CD8-positive, alpha-beta memory T cell (primary cell): ENCODE measurements around the gene NKX2-8. TPM values are rescaled to one million over a fixed set of nuclear protein-coding genes. Genes with fewer than 3 reads are reported as not detected.

Experiments used
- CTCF ChIA-PET: fragments of 350-600 bp; sonication (Branson Sonifier 250); formaldehyde crosslinking; loops from one replicate; lab custom pipeline; 2021; ENCODE audit warnings: antibody characterized with exemption; lab: Charles Lee
- POLR2A ChIA-PET: fragments of 350-600 bp; sonication (Branson Sonifier 250); formaldehyde crosslinking; loops from one replicate; lab custom pipeline; 2021; ENCODE audit warnings: antibody characterized with exemption; lab: Charles Lee
- DNase-seq, 5 donors: peaks; one replicate each; pipeline versions ENCODE4 v3.0.0 to v3.0.0-alpha.2; 2020 to 2022; ENCODE audit warnings: mixed read lengths in 1 of 5
- H3K27ac ChIP-seq: one replicate; pipeline ENCODE4 v1.7.0; 2013; ENCODE audit warnings: low read depth, mild to moderate bottlenecking, low read length, moderate library complexity
- H3K27me3 ChIP-seq: 2 replicates; pipeline ENCODE4 v1.7.0; 2013; ENCODE audit warnings: low read length, mild to moderate bottlenecking; ENCODE audit not compliant: insufficient read depth, poor library complexity, severe bottlenecking
- H3K36me3 ChIP-seq: 2 replicates; pipeline ENCODE4 v1.7.0; 2013; ENCODE audit warnings: mild to moderate bottlenecking, low read length, moderate library complexity; ENCODE audit not compliant: insufficient read depth
- H3K4me1 ChIP-seq: 2 replicates; pipeline ENCODE4 v1.7.0; 2013; ENCODE audit warnings: mild to moderate bottlenecking, low read length, moderate library complexity; ENCODE audit not compliant: insufficient read depth
- H3K4me3 ChIP-seq: 2 replicates; pipeline ENCODE4 v1.7.0; 2013; ENCODE audit warnings: mild to moderate bottlenecking, low read length
- H3K9me3 ChIP-seq: 2 replicates; pipeline ENCODE4 v1.7.0; 2013; ENCODE audit warnings: mild to moderate bottlenecking, low read length
- H3K27ac Mint-ChIP-seq, 8 donors: one replicate each; pipeline ENCODE4 v1.8.0; 2020 to 2021; ENCODE audit warnings: mixed read lengths in 8 of 8, mild to moderate bottlenecking in 6 of 8, inconsistent platforms in 3 of 8, moderate library complexity in 3 of 8
- H3K27me3 Mint-ChIP-seq, 2 donors: one replicate each; pipeline ENCODE4 v1.8.0; 2020 to 2021; ENCODE audit warnings: mixed read lengths in 2 of 2, mild to moderate bottlenecking in 1 of 2, moderate library complexity in 1 of 2
- H3K36me3 Mint-ChIP-seq, 3 donors: one replicate each; pipeline ENCODE4 v1.8.0; 2020 to 2021; ENCODE audit warnings: mixed read lengths in 3 of 3, inconsistent platforms in 1 of 3, mild to moderate bottlenecking in 1 of 3
- H3K4me1 Mint-ChIP-seq, 3 donors: one replicate each; pipeline ENCODE4 v1.8.0; 2020 to 2021; ENCODE audit warnings: mixed read lengths in 3 of 3, inconsistent platforms in 1 of 3, mild to moderate bottlenecking in 1 of 3
- H3K4me3 Mint-ChIP-seq, 7 donors: one replicate each; pipeline ENCODE4 v1.8.0; 2020 to 2021; ENCODE audit warnings: mixed read lengths in 7 of 7, mild to moderate bottlenecking in 6 of 7, moderate library complexity in 4 of 7, inconsistent platforms in 2 of 7
- H3K9me3 Mint-ChIP-seq, 5 donors: one replicate each; pipeline ENCODE4 v1.8.0; 2020 to 2022; ENCODE audit warnings: mixed read lengths in 5 of 5, mild to moderate bottlenecking in 3 of 5, moderate library complexity in 2 of 5, inconsistent platforms in 1 of 5
- polyA plus RNA-seq: library from polyadenylated mRNA; unstranded; fragments of 300-500 nt; fragmentation: Illumina TruSeq; gene quantifications from one replicate; pipeline ENCODE4 v1.2.3, GENCODE V29; 2021
- total RNA-seq, 2 experiments: library from RNA; stranded (reverse); gene quantifications; one replicate each; pipeline ENCODE4 v1.2.3, GENCODE V29; 2021

Gene NKX2-8
- total RNA-seq: not detected
- not detected for polyA plus RNA-seq

GRCh38 chr14:36582011-36582873 is at the start of gene NKX2-8:
Gene NKX2-8 (minus strand): TSS chr14:36582614. CDS start chr14:36582389, 225 bp downstream.
- Histone ChIP-seq H3K4me3 (no peak within 1 kb of the TSS), H3K9me3 (no peaks in the 10 kb centered on the region), H3K36me3 (no peaks in the 10 kb centered on the region), H3K27me3 (peaks cover 7% of the 10 kb centered on the region), H3K4me1 (no peaks in the 10 kb centered on the region), H3K27ac (no peak within 1 kb of the TSS)
- Mint-ChIP-seq H3K27me3 (peaks cover 34 to 57% of the 10 kb centered on the region in 2 donors), H3K27ac (no peak within 1 kb of the TSS), H3K9me3 (peaks cover 0 to 8% (median 0%) of the 10 kb centered on the region in 5 donors), H3K4me1 (no peaks in the 10 kb centered on the region), H3K36me3 (no peaks in the 10 kb centered on the region), H3K4me3 (no peak within 1 kb of the TSS)
- no peak for DNase-seq
- POLR2A ChIA-PET: no interaction called here
- CTCF ChIA-PET: no interaction called here

DNA sequence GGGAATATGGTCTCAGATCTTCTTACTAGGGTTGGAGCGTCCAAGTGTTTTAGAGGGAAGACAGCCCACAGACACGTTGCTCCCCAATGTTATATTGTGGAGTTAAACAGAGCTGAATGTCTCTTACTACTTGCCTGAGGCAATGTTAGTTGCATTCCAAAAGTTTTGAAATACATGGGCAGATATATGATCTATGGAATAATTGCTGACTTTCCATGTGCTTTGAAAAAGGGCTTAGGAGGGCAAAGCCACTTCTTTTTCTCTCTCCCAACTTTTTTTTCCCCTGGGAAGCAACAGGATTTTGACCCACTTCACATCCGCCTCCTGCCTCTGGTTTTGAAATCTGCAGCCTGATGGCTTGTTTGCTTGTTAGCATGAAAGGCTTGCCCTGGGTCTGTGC is 45.6 kb upstream of the NKX2-8 start:
- no peaks in the 10 kb centered on the region for H3K36me3 Mint-ChIP-seq
- H3K27ac Mint-ChIP-seq: no peak overlapping the region
- ChIA-PET POLR2A (no interaction called here), CTCF (no interaction called here)
- H3K4me1 ChIP-seq: no peaks in the 10 kb centered on the region
- H3K27me3 Mint-ChIP-seq: peaks cover 5 to 17% of the 10 kb centered on the region in 2 donors
- H3K36me3 ChIP-seq: no peaks in the 10 kb centered on the region
- no peak overlapping the region for H3K27ac ChIP-seq
- no peaks in the 10 kb centered on the region for H3K4me1 Mint-ChIP-seq
- no peaks in the 10 kb centered on the region for H3K9me3 ChIP-seq
- H3K4me3 Mint-ChIP-seq: no peak overlapping the region
- DNase-seq: no peak
- H3K27me3 ChIP-seq: no peaks in the 10 kb centered on the region
- H3K9me3 Mint-ChIP-seq: peaks cover 0 to 6% (median 0%) of the 10 kb centered on the region in 5 donors
- no peak overlapping the region for H3K4me3 ChIP-seq

- Histone ChIP-seq H3K4me3 (no peak overlapping the region), H3K9me3 (no peaks in the 10 kb centered on the region), H3K36me3 (no peaks in the 10 kb centered on the region), H3K27ac (no peak overlapping the region), H3K4me1 (no peaks in the 10 kb centered on the region), H3K27me3 (no peaks in the 10 kb centered on the region)
- Mint-ChIP-seq H3K27me3 (peaks cover 5 to 17% of the 10 kb centered on the region in 2 donors), H3K36me3 (no peaks in the 10 kb centered on the region), H3K9me3 (peaks cover 0 to 11% (median 2%) of the 10 kb centered on the region in 5 donors), H3K27ac (no peak overlapping the region), H3K4me1 (no peaks in the 10 kb centered on the region), H3K4me3 (no peak overlapping the region)
- CTCF ChIA-PET: no interaction called here
- DNase-seq: no peak
- POLR2A ChIA-PET: no interaction called here
These were observed 43.7 kb upstream of the NKX2-8 start for GRCh38 chr14:36626151-36626550.

DNA sequence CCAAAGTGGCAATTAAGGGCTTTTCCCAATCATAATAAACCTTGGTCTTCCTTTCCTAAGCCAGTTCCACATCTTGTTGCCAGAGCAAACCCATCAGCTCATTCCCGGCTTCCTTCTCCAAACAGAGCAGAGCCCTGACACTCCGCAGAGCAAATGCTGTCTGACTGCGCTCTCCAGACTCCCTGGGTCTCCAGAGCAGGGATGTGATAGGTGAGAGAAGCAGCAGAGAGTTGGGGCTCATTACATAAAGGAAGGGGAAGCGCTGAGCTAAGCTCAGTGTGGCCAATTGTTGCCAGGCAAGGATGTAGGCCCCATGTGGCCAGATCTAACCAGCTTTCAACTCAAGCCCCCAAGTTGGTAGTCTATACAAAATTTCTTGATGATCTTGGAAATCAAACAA is 43.0 kb upstream of the NKX2-8 start:
- H3K27me3 Mint-ChIP-seq: peaks cover 5 to 14% of the 10 kb centered on the region in 2 donors
- Histone ChIP-seq H3K27ac (no peak overlapping the region), H3K27me3 (no peaks in the 10 kb centered on the region), H3K36me3 (no peaks in the 10 kb centered on the region), H3K4me3 (no peak overlapping the region), H3K9me3 (no peaks in the 10 kb centered on the region), H3K4me1 (no peaks in the 10 kb centered on the region)
- no peaks in the 10 kb centered on the region for H3K4me1 Mint-ChIP-seq
- ChIA-PET POLR2A (no interaction called here), CTCF (no interaction called here)
- no peak overlapping the region for H3K4me3 Mint-ChIP-seq
- no peaks in the 10 kb centered on the region for H3K36me3 Mint-ChIP-seq
- H3K27ac Mint-ChIP-seq: no peak overlapping the region
- no peak for DNase-seq
- H3K9me3 Mint-ChIP-seq: peaks cover 0 to 17% (median 2%) of the 10 kb centered on the region in 5 donors

GRCh38 chr14:36625014-36625413 is 42.6 kb upstream of the NKX2-8 start:
- H3K4me1 ChIP-seq: no peaks in the 10 kb centered on the region
- H3K27ac ChIP-seq: no peak overlapping the region
- no peak for DNase-seq
- no peaks in the 10 kb centered on the region for H3K27me3 ChIP-seq
- Mint-ChIP-seq H3K9me3 (peaks cover 0 to 19% (median 2%) of the 10 kb centered on the region in 5 donors), H3K4me3 (no peak overlapping the region), H3K27ac (no peak overlapping the region), H3K27me3 (peaks cover 5 to 14% of the 10 kb centered on the region in 2 donors), H3K4me1 (no peaks in the 10 kb centered on the region), H3K36me3 (no peaks in the 10 kb centered on the region)
- no peak overlapping the region for H3K4me3 ChIP-seq
- CTCF ChIA-PET: no interaction called here
- POLR2A ChIA-PET: no interaction called here
- H3K36me3 ChIP-seq: no peaks in the 10 kb centered on the region
- no peaks in the 10 kb centered on the region for H3K9me3 ChIP-seq

GRCh38 chr14:36619853-36620252 is 37.4 kb upstream of the NKX2-8 start:
- H3K36me3 ChIP-seq: no peaks in the 10 kb centered on the region
- ChIA-PET CTCF (no interaction called here), POLR2A (no interaction called here)
- Mint-ChIP-seq H3K27ac (no peak overlapping the region), H3K36me3 (no peaks in the 10 kb centered on the region), H3K9me3 (peaks cover 0 to 22% (median 3%) of the 10 kb centered on the region in 5 donors), H3K27me3 (peaks cover 2 to 5% of the 10 kb centered on the region in 2 donors), H3K4me3 (no peak overlapping the region), H3K4me1 (no peaks in the 10 kb centered on the region)
- no peak for DNase-seq
- H3K4me3 ChIP-seq: no peak overlapping the region
- H3K27me3 ChIP-seq: no peaks in the 10 kb centered on the region
- no peaks in the 10 kb centered on the region for H3K9me3 ChIP-seq
- H3K4me1 ChIP-seq: no peaks in the 10 kb centered on the region
- H3K27ac ChIP-seq: no peak overlapping the region

GRCh38 chr14:36619131-36619530 is 36.7 kb upstream of the NKX2-8 start:
- Histone ChIP-seq H3K36me3 (no peaks in the 10 kb centered on the region), H3K27me3 (no peaks in the 10 kb centered on the region), H3K27ac (no peak overlapping the region), H3K4me3 (no peak overlapping the region), H3K9me3 (no peaks in the 10 kb centered on the region), H3K4me1 (no peaks in the 10 kb centered on the region)
- Mint-ChIP-seq H3K27ac (no peak overlapping the region), H3K27me3 (peaks cover under 1 to 4% of the 10 kb centered on the region in 2 donors), H3K36me3 (no peaks in the 10 kb centered on the region), H3K9me3 (peaks cover 0 to 25% (median 3%) of the 10 kb centered on the region in 5 donors), H3K4me1 (no peaks in the 10 kb centered on the region), H3K4me3 (no peak overlapping the region)
- POLR2A ChIA-PET: no interaction called here
- CTCF ChIA-PET: no interaction called here
- no peak for DNase-seq

DNA sequence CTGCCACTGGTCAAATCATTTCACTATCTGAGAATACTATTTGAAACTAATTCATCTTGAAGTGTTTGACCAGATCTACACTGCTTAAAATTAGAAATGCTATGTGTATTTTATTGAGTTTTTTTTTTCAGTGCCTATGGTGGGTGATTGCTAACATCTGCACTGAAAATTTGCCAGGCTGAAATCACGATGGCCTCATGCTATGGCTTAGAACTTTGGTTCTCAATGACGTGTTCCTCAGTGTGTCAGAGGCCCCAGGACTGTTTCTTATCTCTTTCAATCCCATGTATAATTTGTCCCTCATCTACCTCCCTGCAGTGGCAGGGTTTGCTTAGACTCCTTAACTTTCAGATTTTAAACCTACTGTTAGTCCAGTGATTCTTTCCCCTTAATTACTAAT is 36.2 kb upstream of the NKX2-8 start:
- CTCF ChIA-PET: no interaction called here
- Mint-ChIP-seq H3K9me3 (peaks cover 2 to 25% (median 3%) of the 10 kb centered on the region in 5 donors), H3K27ac (no peak overlapping the region), H3K36me3 (no peaks in the 10 kb centered on the region), H3K4me3 (no peak overlapping the region), H3K4me1 (no peaks in the 10 kb centered on the region), H3K27me3 (peaks cover 0 to 4% of the 10 kb centered on the region in 2 donors)
- Histone ChIP-seq H3K4me1 (no peaks in the 10 kb centered on the region), H3K27ac (no peak overlapping the region), H3K9me3 (no peaks in the 10 kb centered on the region), H3K36me3 (no peaks in the 10 kb centered on the region), H3K27me3 (no peaks in the 10 kb centered on the region), H3K4me3 (no peak overlapping the region)
- DNase-seq: no peak
- POLR2A ChIA-PET: no interaction called here
